Fibroblast of villous mesenchyme (primary cell): ENCODE results near the gene SLC35F4. TPM values are rescaled to one million over a fixed set of nuclear protein-coding genes. Genes with fewer than 3 reads are reported as not detected.

Source experiments
- DNase-seq: peaks from one replicate; pipeline ENCODE4 v3.0.0-alpha.2; 2010; ENCODE audit warnings: low read depth
- H3K4me3 ChIP-seq: 2 replicates; pipeline ENCODE4 v1.5.1; 2011; ENCODE audit warnings: low read depth, mild to moderate bottlenecking, low read length
- total RNA-seq: library from RNA; depleted of rRNA; stranded (reverse); fragments of >200 nt; gene quantifications from 2 replicates; pipeline ENCODE4 v1.2.3, GENCODE V29; 2012
- TF ChIP-seq, protein P1 (sequence below): IDR thresholded peaks from 2 replicates; pipeline ENCODE4 v1.5.1; 2012; ENCODE audit warnings: low read depth, mild to moderate bottlenecking, low read length; ENCODE audit not compliant: insufficient read depth

The SLC35F4 gene
- total RNA-seq, 1 donor: not detected

DNA sequence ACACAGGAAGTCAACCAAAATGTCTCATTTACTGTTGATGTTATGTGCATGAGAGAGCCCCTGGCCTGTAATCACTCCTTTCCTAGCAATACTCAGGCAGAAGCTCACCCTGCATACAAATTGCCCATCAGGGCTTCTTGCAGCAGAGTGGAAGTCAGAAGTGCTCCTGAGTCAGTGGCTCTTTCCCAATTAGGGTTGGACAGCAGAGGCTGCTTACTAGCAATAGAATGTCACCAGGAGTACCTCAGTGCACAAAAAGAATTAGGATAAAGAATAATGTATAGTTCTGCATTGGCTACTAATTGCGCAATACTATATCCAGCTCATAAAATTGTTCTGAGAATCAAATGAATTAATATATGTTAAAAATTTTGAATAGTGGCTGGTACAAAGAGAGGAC lies 161.1 kb downstream of the SLC35F4 start:
- TF ChIP-seq, protein P1, sequence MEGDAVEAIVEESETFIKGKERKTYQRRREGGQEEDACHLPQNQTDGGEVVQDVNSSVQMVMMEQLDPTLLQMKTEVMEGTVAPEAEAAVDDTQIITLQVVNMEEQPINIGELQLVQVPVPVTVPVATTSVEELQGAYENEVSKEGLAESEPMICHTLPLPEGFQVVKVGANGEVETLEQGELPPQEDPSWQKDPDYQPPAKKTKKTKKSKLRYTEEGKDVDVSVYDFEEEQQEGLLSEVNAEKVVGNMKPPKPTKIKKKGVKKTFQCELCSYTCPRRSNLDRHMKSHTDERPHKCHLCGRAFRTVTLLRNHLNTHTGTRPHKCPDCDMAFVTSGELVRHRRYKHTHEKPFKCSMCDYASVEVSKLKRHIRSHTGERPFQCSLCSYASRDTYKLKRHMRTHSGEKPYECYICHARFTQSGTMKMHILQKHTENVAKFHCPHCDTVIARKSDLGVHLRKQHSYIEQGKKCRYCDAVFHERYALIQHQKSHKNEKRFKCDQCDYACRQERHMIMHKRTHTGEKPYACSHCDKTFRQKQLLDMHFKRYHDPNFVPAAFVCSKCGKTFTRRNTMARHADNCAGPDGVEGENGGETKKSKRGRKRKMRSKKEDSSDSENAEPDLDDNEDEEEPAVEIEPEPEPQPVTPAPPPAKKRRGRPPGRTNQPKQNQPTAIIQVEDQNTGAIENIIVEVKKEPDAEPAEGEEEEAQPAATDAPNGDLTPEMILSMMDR: no peak
- no peak overlapping the region for H3K4me3 ChIP-seq
- DNase-seq: no peak

DNA sequence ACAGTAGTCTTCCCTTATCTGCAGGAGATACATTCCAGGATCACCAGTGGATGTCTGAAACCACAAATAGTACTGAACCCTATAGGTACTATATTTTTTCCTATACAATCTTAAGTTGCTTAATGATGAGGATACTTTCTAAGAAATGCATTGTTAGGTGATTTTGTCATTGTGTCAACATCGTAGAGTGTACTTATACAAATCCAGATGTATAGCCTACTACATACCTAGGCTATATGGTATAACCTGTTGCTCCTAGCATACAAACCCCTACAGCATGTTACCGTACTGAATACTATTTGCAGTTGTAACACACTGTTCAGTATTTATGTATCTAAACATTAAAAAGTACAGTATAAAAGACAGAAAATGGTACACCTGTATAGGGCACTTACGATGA lies 165.9 kb downstream of the SLC35F4 start:
- TF ChIP-seq, protein P1: no peak
- DNase-seq: no peak
- H3K4me3 ChIP-seq: no peak overlapping the region

DNA sequence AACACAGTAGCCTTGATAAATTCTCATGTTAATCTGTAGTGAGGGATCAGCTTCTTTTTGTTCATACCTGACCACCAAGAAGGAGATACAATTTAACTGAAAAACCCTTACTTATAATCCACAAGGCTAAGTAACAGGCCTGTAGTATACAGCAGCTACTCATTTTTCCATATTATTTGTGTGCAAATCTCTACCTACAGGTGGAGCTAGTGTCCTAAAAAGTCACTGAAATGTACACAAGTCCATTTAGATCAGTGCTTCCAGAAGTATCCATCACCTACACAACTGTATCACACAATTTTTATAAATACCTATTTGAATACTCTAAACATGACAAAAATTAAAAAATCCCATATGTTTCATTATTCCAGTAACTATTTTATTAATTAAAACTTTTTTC lies 173.2 kb downstream of the SLC35F4 start:
- H3K4me3 ChIP-seq: no peak overlapping the region
- peak; percentile 55 for DNase-seq
- TF ChIP-seq, protein P1: peak; percentile 54

DNA sequence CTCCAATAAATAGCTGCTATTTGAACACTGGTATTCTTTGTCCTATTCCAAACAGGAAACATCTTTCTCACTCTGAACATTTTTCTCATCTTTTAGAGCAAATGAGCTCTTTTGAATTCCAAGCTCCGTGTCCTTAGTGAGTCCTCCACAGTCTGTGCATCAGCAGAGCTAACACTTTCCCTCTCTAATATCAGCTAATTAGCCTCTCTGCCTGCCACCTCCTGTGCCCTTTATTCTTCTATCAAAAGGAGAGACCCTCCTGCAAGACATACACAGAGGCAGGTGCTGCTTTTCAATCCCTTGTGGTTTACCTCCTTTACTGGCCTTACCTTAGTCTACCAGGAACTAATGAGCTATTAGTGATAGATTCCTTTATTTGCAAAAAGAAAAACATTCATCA lies 178.5 kb downstream of the SLC35F4 start:
- no peak for DNase-seq
- no peak overlapping the region for H3K4me3 ChIP-seq
- TF ChIP-seq, protein P1: no peak

DNA sequence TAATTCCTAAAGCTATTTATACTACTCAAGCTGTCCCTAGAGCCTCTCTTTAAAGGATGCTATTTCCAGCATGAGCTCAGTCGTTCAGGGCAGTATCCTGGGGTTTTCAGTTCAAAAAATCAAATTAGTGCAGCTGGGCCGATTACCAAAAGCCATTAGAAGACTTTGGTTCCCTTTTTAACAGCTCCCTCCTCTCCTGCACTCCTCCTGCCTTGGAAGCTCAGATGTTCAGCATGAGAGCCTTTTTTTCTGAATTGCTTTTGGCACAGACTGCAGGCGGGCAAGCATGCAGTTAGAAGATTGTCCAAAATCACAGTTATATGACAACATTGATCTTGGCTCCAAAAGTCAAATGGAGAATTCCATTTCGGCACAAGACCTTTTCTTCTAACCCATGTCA lies 179.6 kb downstream of the SLC35F4 start:
- no peak overlapping the region for H3K4me3 ChIP-seq
- TF ChIP-seq, protein P1: no peak
- no peak for DNase-seq

DNA sequence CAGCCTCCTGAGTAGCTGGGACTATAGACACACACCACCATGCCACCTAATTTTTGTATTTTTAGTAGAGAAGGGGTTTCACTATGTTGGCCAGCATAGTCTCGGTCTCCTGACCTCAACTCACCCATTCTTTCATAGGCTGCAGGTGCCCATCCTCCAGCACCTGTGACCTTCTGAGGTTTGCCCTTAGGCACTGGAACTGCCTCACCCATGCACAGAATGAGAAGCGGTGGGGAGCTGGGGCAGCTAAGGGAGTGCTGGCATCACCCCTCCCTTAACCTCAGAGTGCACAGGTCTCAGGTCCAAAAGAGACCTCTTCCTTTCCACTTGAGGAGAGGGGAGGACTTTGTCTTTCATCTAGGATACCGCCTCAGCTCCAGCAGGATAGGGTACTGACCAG lies 194.9 kb downstream of the SLC35F4 start:
- no peak for DNase-seq
- TF ChIP-seq, protein P1: no peak
- no peak overlapping the region for H3K4me3 ChIP-seq

DNA sequence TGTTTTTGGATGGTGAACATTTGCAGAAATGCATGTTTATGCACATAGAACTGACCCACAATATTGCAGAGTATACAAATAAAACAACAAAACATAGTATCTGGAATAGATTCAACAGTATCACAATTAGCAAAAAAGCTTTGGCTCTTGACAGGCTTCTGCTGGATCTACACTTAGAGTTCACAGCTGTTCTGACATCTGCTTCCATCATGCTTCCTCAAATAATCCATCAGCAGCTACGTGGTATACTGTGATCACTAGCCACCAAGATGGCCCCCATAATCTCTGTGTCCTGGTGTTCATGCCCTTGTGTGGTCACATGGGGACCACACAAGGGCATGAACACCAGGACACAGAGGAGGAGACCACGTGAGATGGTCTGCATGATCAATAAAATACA lies 205.7 kb downstream of the SLC35F4 start:
- TF ChIP-seq, protein P1: no peak
- DNase-seq: no peak
- H3K4me3 ChIP-seq: no peak overlapping the region
